ENCODE data around the gene ATE1. TPM values are rescaled to one million over a fixed set of nuclear protein-coding genes. Genes with fewer than 3 reads are reported as not detected.

ATE1 gene
- total and polyA plus RNA-seq, 10 of the 15 experiments (the other 5 are each of a cell fraction or from before 2014, with no cell fraction given): 4.3 to 22.7 (median 15.9) TPM

GRCh38 chr10:121838149-121838548 lies 89.7 kb downstream of the ATE1 start:
- RAD21 ChIA-PET (ENCODE audit: unreplicated experiment): no interaction called here
- H3K9me3 ChIP-seq (replicated peaks; ENCODE audit: control insufficient read depth, insufficient read depth, low read length): no peaks in the 10 kb centered on the region
- DNase-seq (ENCODE audit: low read depth, low spot score): no peak
- no peaks in the 10 kb centered on the region for H4K20me1 ChIP-seq (ENCODE audit: control insufficient read depth, insufficient read depth)
- no peaks in the 10 kb centered on the region for H3K27me3 ChIP-seq (replicated peaks in 1 of 2; ENCODE audit: control insufficient read depth in 2 of 2, insufficient read depth in 2 of 2, low read length in 1 of 2)
- CTCF ChIA-PET: no interaction called here
- BruUV-seq (replicated peaks): no TSS peak
- H3K79me2 ChIP-seq (ENCODE audit: control insufficient read depth, insufficient read depth, low read length): no peaks in the 10 kb centered on the region
- TF ChIP-seq, protein P1, sequence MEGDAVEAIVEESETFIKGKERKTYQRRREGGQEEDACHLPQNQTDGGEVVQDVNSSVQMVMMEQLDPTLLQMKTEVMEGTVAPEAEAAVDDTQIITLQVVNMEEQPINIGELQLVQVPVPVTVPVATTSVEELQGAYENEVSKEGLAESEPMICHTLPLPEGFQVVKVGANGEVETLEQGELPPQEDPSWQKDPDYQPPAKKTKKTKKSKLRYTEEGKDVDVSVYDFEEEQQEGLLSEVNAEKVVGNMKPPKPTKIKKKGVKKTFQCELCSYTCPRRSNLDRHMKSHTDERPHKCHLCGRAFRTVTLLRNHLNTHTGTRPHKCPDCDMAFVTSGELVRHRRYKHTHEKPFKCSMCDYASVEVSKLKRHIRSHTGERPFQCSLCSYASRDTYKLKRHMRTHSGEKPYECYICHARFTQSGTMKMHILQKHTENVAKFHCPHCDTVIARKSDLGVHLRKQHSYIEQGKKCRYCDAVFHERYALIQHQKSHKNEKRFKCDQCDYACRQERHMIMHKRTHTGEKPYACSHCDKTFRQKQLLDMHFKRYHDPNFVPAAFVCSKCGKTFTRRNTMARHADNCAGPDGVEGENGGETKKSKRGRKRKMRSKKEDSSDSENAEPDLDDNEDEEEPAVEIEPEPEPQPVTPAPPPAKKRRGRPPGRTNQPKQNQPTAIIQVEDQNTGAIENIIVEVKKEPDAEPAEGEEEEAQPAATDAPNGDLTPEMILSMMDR (IDR thresholded peaks at IDR 0.05 in 2 of 3, conservative IDR thresholded peaks at IDR 0.05 in 1 of 3; ENCODE audit: control insufficient read depth in 2 of 3, extremely low read depth in 1 of 3, insufficient read depth in 1 of 3, low read depth in 3 of 3, low read length in 3 of 3): no peak
- TF ChIP-seq EED (IDR thresholded peaks at IDR 0.05; ENCODE audit: low read depth) (no peak), SIX5 (IDR thresholded peaks at IDR 0.05; ENCODE audit: low read depth, low read length, severe bottlenecking) (no peak)
- SMC1A ChIA-PET (ENCODE audit: uncharacterized antibody, unreplicated experiment): interaction anchor here (3.0 kb wide), 1 partner anchor 10 kb away, joined by 11 read pairs; no protein-coding TSS in a partner anchor
- ATAC-seq: no peak
- in situ Hi-C loops (cut with MboI): no loop called here
- H3K27ac ChIP-seq (ENCODE audit: control insufficient read depth, insufficient read depth): no peak overlapping the region
- H3K4me3 ChIP-seq: no peak overlapping the region
- 56% methylated on average over 4 of the region's 4 CpGs for WGBS (ENCODE audit: insufficient coverage, insufficient replicate concordance, low lambda C conversion rate, missing lambda C conversion rate)
- no peak overlapping the region for H2AFZ ChIP-seq (ENCODE audit: control insufficient read depth, low read depth, low read length)
- POLR2A ChIA-PET: no interaction called here
- H3K36me3 ChIP-seq (ENCODE audit: control insufficient read depth in 2 of 2, insufficient read depth in 2 of 2, low read length in 1 of 2): no peaks in the 10 kb centered on the region; a peak in 1 of 4 replicates
- FAIRE-seq: no peak
- H3K9ac ChIP-seq (ENCODE audit: control insufficient read depth, insufficient read depth, low read length): no peak overlapping the region
- H3K4me2 ChIP-seq (ENCODE audit: control insufficient read depth, insufficient read depth): no peak overlapping the region
- intact Hi-C loops (cut with micrococcal nuclease; ENCODE audit: unreplicated experiment): no loop called here
- H3K4me1 ChIP-seq (ENCODE audit: control insufficient read depth, insufficient read depth, low read length): no peaks in the 10 kb centered on the region

- RAD21 ChIA-PET (ENCODE audit: unreplicated experiment): interaction anchor here (0.8 kb wide), 1 partner anchor 16 kb away, joined by 3 read pairs; no protein-coding TSS in a partner anchor
- WGBS (ENCODE audit: insufficient coverage, insufficient replicate concordance, low lambda C conversion rate, missing lambda C conversion rate): 94% methylated on average over 6 of the region's 6 CpGs
- TF ChIP-seq, protein P2, sequence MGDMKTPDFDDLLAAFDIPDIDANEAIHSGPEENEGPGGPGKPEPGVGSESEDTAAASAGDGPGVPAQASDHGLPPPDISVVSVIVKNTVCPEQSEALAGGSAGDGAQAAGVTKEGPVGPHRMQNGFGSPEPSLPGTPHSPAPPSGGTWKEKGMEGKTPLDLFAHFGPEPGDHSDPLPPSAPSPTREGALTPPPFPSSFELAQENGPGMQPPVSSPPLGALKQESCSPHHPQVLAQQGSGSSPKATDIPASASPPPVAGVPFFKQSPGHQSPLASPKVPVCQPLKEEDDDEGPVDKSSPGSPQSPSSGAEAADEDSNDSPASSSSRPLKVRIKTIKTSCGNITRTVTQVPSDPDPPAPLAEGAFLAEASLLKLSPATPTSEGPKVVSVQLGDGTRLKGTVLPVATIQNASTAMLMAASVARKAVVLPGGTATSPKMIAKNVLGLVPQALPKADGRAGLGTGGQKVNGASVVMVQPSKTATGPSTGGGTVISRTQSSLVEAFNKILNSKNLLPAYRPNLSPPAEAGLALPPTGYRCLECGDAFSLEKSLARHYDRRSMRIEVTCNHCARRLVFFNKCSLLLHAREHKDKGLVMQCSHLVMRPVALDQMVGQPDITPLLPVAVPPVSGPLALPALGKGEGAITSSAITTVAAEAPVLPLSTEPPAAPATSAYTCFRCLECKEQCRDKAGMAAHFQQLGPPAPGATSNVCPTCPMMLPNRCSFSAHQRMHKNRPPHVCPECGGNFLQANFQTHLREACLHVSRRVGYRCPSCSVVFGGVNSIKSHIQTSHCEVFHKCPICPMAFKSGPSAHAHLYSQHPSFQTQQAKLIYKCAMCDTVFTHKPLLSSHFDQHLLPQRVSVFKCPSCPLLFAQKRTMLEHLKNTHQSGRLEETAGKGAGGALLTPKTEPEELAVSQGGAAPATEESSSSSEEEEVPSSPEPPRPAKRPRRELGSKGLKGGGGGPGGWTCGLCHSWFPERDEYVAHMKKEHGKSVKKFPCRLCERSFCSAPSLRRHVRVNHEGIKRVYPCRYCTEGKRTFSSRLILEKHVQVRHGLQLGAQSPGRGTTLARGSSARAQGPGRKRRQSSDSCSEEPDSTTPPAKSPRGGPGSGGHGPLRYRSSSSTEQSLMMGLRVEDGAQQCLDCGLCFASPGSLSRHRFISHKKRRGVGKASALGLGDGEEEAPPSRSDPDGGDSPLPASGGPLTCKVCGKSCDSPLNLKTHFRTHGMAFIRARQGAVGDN (IDR thresholded peaks at IDR 0.05): no peak
- TF ChIP-seq CBFB (IDR thresholded peaks at IDR 0.05; ENCODE audit: low read depth): no peak
- TF ChIP-seq, protein P3, sequence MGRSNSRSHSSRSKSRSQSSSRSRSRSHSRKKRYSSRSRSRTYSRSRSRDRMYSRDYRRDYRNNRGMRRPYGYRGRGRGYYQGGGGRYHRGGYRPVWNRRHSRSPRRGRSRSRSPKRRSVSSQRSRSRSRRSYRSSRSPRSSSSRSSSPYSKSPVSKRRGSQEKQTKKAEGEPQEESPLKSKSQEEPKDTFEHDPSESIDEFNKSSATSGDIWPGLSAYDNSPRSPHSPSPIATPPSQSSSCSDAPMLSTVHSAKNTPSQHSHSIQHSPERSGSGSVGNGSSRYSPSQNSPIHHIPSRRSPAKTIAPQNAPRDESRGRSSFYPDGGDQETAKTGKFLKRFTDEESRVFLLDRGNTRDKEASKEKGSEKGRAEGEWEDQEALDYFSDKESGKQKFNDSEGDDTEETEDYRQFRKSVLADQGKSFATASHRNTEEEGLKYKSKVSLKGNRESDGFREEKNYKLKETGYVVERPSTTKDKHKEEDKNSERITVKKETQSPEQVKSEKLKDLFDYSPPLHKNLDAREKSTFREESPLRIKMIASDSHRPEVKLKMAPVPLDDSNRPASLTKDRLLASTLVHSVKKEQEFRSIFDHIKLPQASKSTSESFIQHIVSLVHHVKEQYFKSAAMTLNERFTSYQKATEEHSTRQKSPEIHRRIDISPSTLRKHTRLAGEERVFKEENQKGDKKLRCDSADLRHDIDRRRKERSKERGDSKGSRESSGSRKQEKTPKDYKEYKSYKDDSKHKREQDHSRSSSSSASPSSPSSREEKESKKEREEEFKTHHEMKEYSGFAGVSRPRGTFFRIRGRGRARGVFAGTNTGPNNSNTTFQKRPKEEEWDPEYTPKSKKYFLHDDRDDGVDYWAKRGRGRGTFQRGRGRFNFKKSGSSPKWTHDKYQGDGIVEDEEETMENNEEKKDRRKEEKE (IDR thresholded peaks at IDR 0.05): no peak
- TF ChIP-seq NFIC (IDR thresholded peaks at IDR 0.05; ENCODE audit: low read depth, low read length): no peak
- no peak for TF ChIP-seq RBBP5 (conservative IDR thresholded peaks at IDR 0.05)
Measured at GRCh38 chr10:121836171-121836570, 91.7 kb downstream of the ATE1 start.

More at GRCh38 chr10:121836171-121836570, 91.7 kb downstream of the ATE1 start:
- POLR2A ChIA-PET: interaction anchor here (1.0 kb wide), 1 partner anchor 8 kb away, joined by 3 read pairs; no protein-coding TSS in a partner anchor
- FAIRE-seq (no peak), DNase-seq (ENCODE audit: low read depth, low spot score) (no peak), ATAC-seq (no peak)
- no peaks in the 10 kb centered on the region for H4K20me1 ChIP-seq (ENCODE audit: control insufficient read depth, insufficient read depth)
- H3K36me3 ChIP-seq (ENCODE audit: control insufficient read depth in 2 of 2, insufficient read depth in 2 of 2, low read length in 1 of 2): no peaks in the 10 kb centered on the region; a peak in 1 of 4 replicates
- intact Hi-C loops (cut with micrococcal nuclease; ENCODE audit: unreplicated experiment): no loop called here
- H3K9ac ChIP-seq (ENCODE audit: control insufficient read depth, insufficient read depth, low read length): no peak overlapping the region
- H2AFZ ChIP-seq (ENCODE audit: control insufficient read depth, low read depth, low read length): no peak overlapping the region
- no peak overlapping the region for H3K4me2 ChIP-seq (ENCODE audit: control insufficient read depth, insufficient read depth)
- SMC1A ChIA-PET (ENCODE audit: uncharacterized antibody, unreplicated experiment): interaction anchor here (1.3 to 3.0 kb wide), 3 partner anchors 8 to 31 kb away, joined by 3 to 11 read pairs (median 5); no protein-coding TSS in a partner anchor
- CTCF ChIA-PET: interaction anchor here (1.2 to 2.2 kb wide), 4 partner anchors 8 to 13 kb away, joined by 4 to 12 read pairs (median 6); no protein-coding TSS in a partner anchor
- H3K79me2 ChIP-seq (ENCODE audit: control insufficient read depth, insufficient read depth, low read length): no peaks in the 10 kb centered on the region
- H3K4me3 ChIP-seq: no peak overlapping the region
- no TSS peak for BruUV-seq (replicated peaks)
- H3K27me3 ChIP-seq (replicated peaks in 1 of 2; ENCODE audit: control insufficient read depth in 2 of 2, insufficient read depth in 2 of 2, low read length in 1 of 2): no peaks in the 10 kb centered on the region
- in situ Hi-C loops (cut with MboI): no loop called here
- H3K4me1 ChIP-seq (ENCODE audit: control insufficient read depth, insufficient read depth, low read length): no peaks in the 10 kb centered on the region
- no peaks in the 10 kb centered on the region for H3K9me3 ChIP-seq (replicated peaks; ENCODE audit: control insufficient read depth, insufficient read depth, low read length)
- no peak overlapping the region for H3K27ac ChIP-seq (ENCODE audit: control insufficient read depth, insufficient read depth)

Data from GM12878 (cell line).